ENCODE results near the gene TTC39C.

TTC39C gene

GRCh38 chr18:23992089-23992940 lies 22.2 kb upstream of the TTC39C start:
- DNase-seq (ENCODE audit: low read depth): peak; percentile 54

GRCh38 chr18:23992941-23993280 lies 21.6 kb upstream of the TTC39C start:
- no peak for DNase-seq (ENCODE audit: low read depth)

- peak; percentile 38 for DNase-seq (ENCODE audit: low read depth)
Observed at GRCh38 chr18:23994361-23994902, 20.1 kb upstream of the TTC39C start.

GRCh38 chr18:23995180-23995579 lies 19.4 kb upstream of the TTC39C start:
- no peak for DNase-seq (ENCODE audit: low read depth)

GRCh38 chr18:23998018-23998417 lies 16.5 kb upstream of the TTC39C start:
- DNase-seq (ENCODE audit: low read depth): no peak

- DNase-seq (ENCODE audit: low read depth): no peak
Observed at GRCh38 chr18:23998820-23999219, 15.7 kb upstream of the TTC39C start.

GRCh38 chr18:24000613-24001490 lies 13.7 kb upstream of the TTC39C start:
- no peak for DNase-seq (ENCODE audit: low read depth)

GRCh38 chr18:24002479-24002878 lies 12.1 kb upstream of the TTC39C start:
- DNase-seq (ENCODE audit: low read depth): no peak

GRCh38 chr18:24003288-24003687 lies 11.3 kb upstream of the TTC39C start:
- DNase-seq (ENCODE audit: low read depth): no peak

GRCh38 chr18:24003903-24004640 lies 10.5 kb upstream of the TTC39C start:
- no peak for DNase-seq (ENCODE audit: low read depth)

- DNase-seq (ENCODE audit: low read depth): no peak
Observed at GRCh38 chr18:24006712-24007313, 7.7 kb upstream of the TTC39C start.

- no peak for DNase-seq (ENCODE audit: low read depth)
Observed at GRCh38 chr18:24009246-24009645, 5.3 kb upstream of the TTC39C start.

GRCh38 chr18:24009651-24010333 lies 4.8 kb upstream of the TTC39C start:
- no peak for DNase-seq (ENCODE audit: low read depth)

- no peak for DNase-seq (ENCODE audit: low read depth)
Observed at GRCh38 chr18:24010673-24011072, 3.9 kb upstream of the TTC39C start.

GRCh38 chr18:24011123-24011917 lies 3.2 kb upstream of the TTC39C start:
- DNase-seq (ENCODE audit: low read depth): no peak

GRCh38 chr18:24013051-24013450 lies 1.5 kb upstream of the TTC39C start:
- DNase-seq (ENCODE audit: low read depth): no peak

GRCh38 chr18:24014986-24015638 lies 558 bp downstream of the TTC39C start:
- peak; percentile 25 for DNase-seq (ENCODE audit: low read depth)

GRCh38 chr18:24015639-24016631 lies 1.4 kb downstream of the TTC39C start:
- DNase-seq (ENCODE audit: low read depth): no peak

GRCh38 chr18:24016643-24017042 lies 2.1 kb downstream of the TTC39C start:
- no peak for DNase-seq (ENCODE audit: low read depth)

Measured in T-helper 22 cell (primary cell).